ENCODE results near the gene ADGRV1. TPM values are rescaled to one million over a fixed set of nuclear protein-coding genes. Genes with fewer than 3 reads are reported as not detected.

Gene ADGRV1
- total and polyA plus RNA-seq, 2 donors, result 2.2 to 5.1 TPM

- no peak overlapping the region for H3K27ac ChIP-seq (ENCODE audit: low read depth in 1 of 2, low read length in 1 of 2)
- no peaks in the 10 kb centered on the region for H3K4me1 ChIP-seq (ENCODE audit: control insufficient read depth in 2 of 2, insufficient read depth in 2 of 2, low read length in 2 of 2)
- no peaks in the 10 kb centered on the region for H3K9me3 ChIP-seq (ENCODE audit: control insufficient read depth in 2 of 2, insufficient read depth in 1 of 2, low read length in 1 of 2)
- 6% methylated on average over 2 of the region's 2 CpGs for WGBS
- DNase-seq (ENCODE audit: low read depth in 6 of 9, low spot score in 9 of 9), result peak in 5 of 9 donors; percentile 3 to 28 (median 7)
- no peak overlapping the region for H3K4me3 ChIP-seq (ENCODE audit: low read length in 2 of 2)
- H3K27me3 ChIP-seq (ENCODE audit: control insufficient read depth in 2 of 2, insufficient read depth in 1 of 2, low read length in 1 of 2), result peaks cover 0 to 2% of the 10 kb centered on the region in 2 donors
- no peaks in the 10 kb centered on the region for H3K36me3 ChIP-seq (ENCODE audit: control insufficient read depth in 2 of 2, insufficient read depth in 2 of 2, low read length in 1 of 2)
Observed at GRCh38 chr5:90866333-90866732, 307.7 kb downstream of the ADGRV1 start.

GRCh38 chr5:90866915-90867731, 308.5 kb downstream of the ADGRV1 start:
- no peaks in the 10 kb centered on the region for H3K9me3 ChIP-seq (ENCODE audit: control insufficient read depth in 2 of 2, insufficient read depth in 1 of 2, low read length in 1 of 2)
- DNase-seq (ENCODE audit: low read depth in 6 of 9, low spot score in 9 of 9), result no peak
- no peaks in the 10 kb centered on the region for H3K4me1 ChIP-seq (ENCODE audit: control insufficient read depth in 2 of 2, insufficient read depth in 2 of 2, low read length in 2 of 2)
- H3K36me3 ChIP-seq (ENCODE audit: control insufficient read depth in 2 of 2, insufficient read depth in 2 of 2, low read length in 1 of 2), result no peaks in the 10 kb centered on the region
- H3K4me3 ChIP-seq (ENCODE audit: low read length in 2 of 2), result no peak overlapping the region
- WGBS, result 99% methylated on average over 5 of the region's 5 CpGs
- peaks cover 0 to 2% of the 10 kb centered on the region in 2 donors for H3K27me3 ChIP-seq (ENCODE audit: control insufficient read depth in 2 of 2, insufficient read depth in 1 of 2, low read length in 1 of 2)
- H3K27ac ChIP-seq (ENCODE audit: low read depth in 1 of 2, low read length in 1 of 2), result no peak overlapping the region

DNA sequence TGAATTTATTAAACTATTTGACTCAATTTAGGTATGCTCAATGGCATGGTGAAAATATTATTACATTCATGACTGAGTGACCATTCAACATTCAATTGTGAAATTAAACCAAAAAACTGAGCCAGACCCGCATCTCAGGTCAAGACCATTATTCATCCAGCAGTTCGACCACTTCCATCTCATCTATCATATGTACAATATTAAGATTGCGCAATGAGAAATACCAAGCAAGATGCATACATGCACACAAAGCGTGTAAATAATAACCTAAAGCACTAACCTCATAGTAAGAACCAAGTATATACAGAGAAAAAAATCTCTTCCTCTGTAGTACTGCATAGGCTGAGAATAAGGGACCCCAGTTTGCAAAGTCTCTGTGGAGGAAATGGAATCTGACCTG, 310.2 kb downstream of the ADGRV1 start:
- DNase-seq (ENCODE audit: low read depth in 6 of 9, low spot score in 9 of 9), result no peak
- Histone ChIP-seq H3K4me3 (ENCODE audit: low read length in 2 of 2) (no peak overlapping the region), H3K27ac (ENCODE audit: low read depth in 1 of 2, low read length in 1 of 2) (no peak overlapping the region), H3K4me1 (ENCODE audit: control insufficient read depth in 2 of 2, insufficient read depth in 2 of 2, low read length in 2 of 2) (peaks cover 2 to 8% of the 10 kb centered on the region in 2 donors), H3K36me3 (ENCODE audit: control insufficient read depth in 2 of 2, insufficient read depth in 2 of 2, low read length in 1 of 2) (no peaks in the 10 kb centered on the region), H3K27me3 (ENCODE audit: control insufficient read depth in 2 of 2, insufficient read depth in 1 of 2, low read length in 1 of 2) (peaks cover 0 to 2% of the 10 kb centered on the region in 2 donors), H3K9me3 (ENCODE audit: control insufficient read depth in 2 of 2, insufficient read depth in 1 of 2, low read length in 1 of 2) (no peaks in the 10 kb centered on the region)
- WGBS, result 95% methylated on average over 4 of the region's 4 CpGs

DNA sequence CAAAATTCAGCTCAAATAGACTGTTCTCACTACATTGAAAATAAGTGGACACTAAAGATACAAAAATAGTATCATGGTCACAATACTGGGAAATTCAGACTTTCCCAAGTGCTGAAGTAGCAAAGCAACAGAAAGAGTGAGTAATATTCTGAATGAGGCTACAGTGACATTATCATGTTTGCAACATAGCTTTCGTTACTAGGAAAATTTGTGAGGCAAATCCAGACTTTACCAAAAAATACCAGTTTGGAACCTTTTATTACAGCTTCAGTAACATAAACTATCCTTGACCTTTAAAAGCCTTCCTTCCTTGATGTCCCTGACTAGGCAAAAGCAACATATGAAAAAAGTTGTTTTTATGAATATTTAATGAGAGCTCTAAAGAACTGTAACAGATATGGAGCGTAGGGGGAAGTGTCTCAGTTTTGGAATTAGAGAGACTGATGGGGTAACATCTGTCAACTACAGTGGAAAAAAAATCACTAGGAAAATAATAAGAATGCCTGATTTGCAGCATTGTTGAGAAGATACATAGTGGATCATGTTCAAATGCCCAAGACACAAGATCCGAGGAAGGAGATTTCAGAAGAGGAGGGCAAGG, 312.9 kb downstream of the ADGRV1 start:
- no peak for DNase-seq (ENCODE audit: low read depth in 6 of 9, low spot score in 9 of 9)
- H3K9me3 ChIP-seq (ENCODE audit: control insufficient read depth in 2 of 2, insufficient read depth in 1 of 2, low read length in 1 of 2), result no peaks in the 10 kb centered on the region
- H3K27ac ChIP-seq (ENCODE audit: low read depth in 1 of 2, low read length in 1 of 2), result peak overlapping the region in 1 of 2 donors; percentile 11
- no peak overlapping the region for H3K4me3 ChIP-seq (ENCODE audit: low read length in 2 of 2)
- WGBS, result 94% methylated on average over 3 of the region's 3 CpGs
- peaks cover 5 to 8% of the 10 kb centered on the region in 2 donors for H3K4me1 ChIP-seq (ENCODE audit: control insufficient read depth in 2 of 2, insufficient read depth in 2 of 2, low read length in 2 of 2)
- H3K27me3 ChIP-seq (ENCODE audit: control insufficient read depth in 2 of 2, insufficient read depth in 1 of 2, low read length in 1 of 2), result peaks cover 0 to 2% of the 10 kb centered on the region in 2 donors
- H3K36me3 ChIP-seq (ENCODE audit: control insufficient read depth in 2 of 2, insufficient read depth in 2 of 2, low read length in 1 of 2), result no peaks in the 10 kb centered on the region

- peaks cover 5 to 8% of the 10 kb centered on the region in 2 donors for H3K4me1 ChIP-seq (ENCODE audit: control insufficient read depth in 2 of 2, insufficient read depth in 2 of 2, low read length in 2 of 2)
- 17% methylated on average over 3 of the region's 3 CpGs for WGBS
- no peaks in the 10 kb centered on the region for H3K36me3 ChIP-seq (ENCODE audit: control insufficient read depth in 2 of 2, insufficient read depth in 2 of 2, low read length in 1 of 2)
- no peak overlapping the region for H3K4me3 ChIP-seq (ENCODE audit: low read length in 2 of 2)
- no peak overlapping the region for H3K27ac ChIP-seq (ENCODE audit: low read depth in 1 of 2, low read length in 1 of 2)
- H3K27me3 ChIP-seq (ENCODE audit: control insufficient read depth in 2 of 2, insufficient read depth in 1 of 2, low read length in 1 of 2), result peaks cover 0 to 2% of the 10 kb centered on the region in 2 donors
- DNase-seq (ENCODE audit: low read depth in 6 of 9, low spot score in 9 of 9), result peak in 2 of 9 donors; percentile 7 to 28
- H3K9me3 ChIP-seq (ENCODE audit: control insufficient read depth in 2 of 2, insufficient read depth in 1 of 2, low read length in 1 of 2), result no peaks in the 10 kb centered on the region
Observed at GRCh38 chr5:90873033-90873517, 314.5 kb downstream of the ADGRV1 start.

DNA sequence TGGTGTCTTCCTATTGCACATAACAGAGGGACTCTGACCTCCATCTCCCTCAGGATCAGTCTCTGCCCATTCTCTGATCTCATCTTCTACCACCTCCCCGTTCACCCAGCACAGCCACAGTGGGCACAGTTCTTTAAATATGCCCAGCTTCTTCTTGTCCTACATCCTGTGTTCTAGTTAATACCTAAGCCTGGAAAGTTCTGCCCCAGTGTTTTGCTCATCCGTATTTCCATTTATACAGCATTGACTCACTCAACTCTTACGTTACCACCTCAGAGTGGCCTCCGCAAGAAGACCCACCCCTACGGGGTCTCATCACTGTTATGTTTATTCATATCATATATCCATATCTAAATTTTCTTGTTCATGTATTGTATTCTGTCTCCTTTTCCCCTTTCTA, 315.5 kb downstream of the ADGRV1 start:
- no peak overlapping the region for H3K4me3 ChIP-seq (ENCODE audit: low read length in 2 of 2)
- peaks cover 5 to 8% of the 10 kb centered on the region in 2 donors for H3K4me1 ChIP-seq (ENCODE audit: control insufficient read depth in 2 of 2, insufficient read depth in 2 of 2, low read length in 2 of 2)
- no peaks in the 10 kb centered on the region for H3K9me3 ChIP-seq (ENCODE audit: control insufficient read depth in 2 of 2, insufficient read depth in 1 of 2, low read length in 1 of 2)
- no peak for DNase-seq (ENCODE audit: low read depth in 6 of 9, low spot score in 9 of 9)
- H3K27ac ChIP-seq (ENCODE audit: low read depth in 1 of 2, low read length in 1 of 2), result no peak overlapping the region
- WGBS, result 98% methylated on average over 5 of the region's 5 CpGs
- H3K27me3 ChIP-seq (ENCODE audit: control insufficient read depth in 2 of 2, insufficient read depth in 1 of 2, low read length in 1 of 2), result peaks cover 0 to 2% of the 10 kb centered on the region in 2 donors
- H3K36me3 ChIP-seq (ENCODE audit: control insufficient read depth in 2 of 2, insufficient read depth in 2 of 2, low read length in 1 of 2), result no peaks in the 10 kb centered on the region

DNA sequence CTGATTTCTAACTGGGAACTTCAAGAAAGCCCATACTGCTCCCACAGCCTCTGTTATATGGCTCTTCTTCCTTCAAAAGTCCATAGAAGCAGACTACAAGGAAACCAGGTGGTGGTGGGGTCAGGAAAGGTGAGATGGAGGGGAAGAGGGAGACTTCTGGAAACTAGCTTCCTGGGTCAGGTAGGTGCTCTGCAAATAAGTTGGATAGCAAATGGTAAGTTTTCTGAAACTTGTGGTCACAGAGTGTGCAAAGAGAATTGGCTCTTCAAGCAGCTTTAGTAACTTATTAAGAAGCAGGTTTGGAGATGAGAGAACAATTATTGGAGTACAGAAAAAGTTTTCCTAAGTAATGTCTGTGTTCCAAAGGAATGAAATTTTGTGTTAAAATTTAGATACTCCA, 316.9 kb downstream of the ADGRV1 start:
- no peaks in the 10 kb centered on the region for H3K9me3 ChIP-seq (ENCODE audit: control insufficient read depth in 2 of 2, insufficient read depth in 1 of 2, low read length in 1 of 2)
- no peak overlapping the region for H3K4me3 ChIP-seq (ENCODE audit: low read length in 2 of 2)
- H3K4me1 ChIP-seq (ENCODE audit: control insufficient read depth in 2 of 2, insufficient read depth in 2 of 2, low read length in 2 of 2), result peaks cover 5 to 8% of the 10 kb centered on the region in 2 donors
- no peak for DNase-seq (ENCODE audit: low read depth in 6 of 9, low spot score in 9 of 9)
- no peaks in the 10 kb centered on the region for H3K27me3 ChIP-seq (ENCODE audit: control insufficient read depth in 2 of 2, insufficient read depth in 1 of 2, low read length in 1 of 2)
- no peaks in the 10 kb centered on the region for H3K36me3 ChIP-seq (ENCODE audit: control insufficient read depth in 2 of 2, insufficient read depth in 2 of 2, low read length in 1 of 2)
- no peak overlapping the region for H3K27ac ChIP-seq (ENCODE audit: low read depth in 1 of 2, low read length in 1 of 2)

- Histone ChIP-seq H3K9me3 (ENCODE audit: control insufficient read depth in 2 of 2, insufficient read depth in 1 of 2, low read length in 1 of 2) (no peaks in the 10 kb centered on the region), H3K4me3 (ENCODE audit: low read length in 2 of 2) (no peak overlapping the region), H3K27me3 (ENCODE audit: control insufficient read depth in 2 of 2, insufficient read depth in 1 of 2, low read length in 1 of 2) (no peaks in the 10 kb centered on the region), H3K4me1 (ENCODE audit: control insufficient read depth in 2 of 2, insufficient read depth in 2 of 2, low read length in 2 of 2) (peaks cover 5 to 8% of the 10 kb centered on the region in 2 donors), H3K36me3 (ENCODE audit: control insufficient read depth in 2 of 2, insufficient read depth in 2 of 2, low read length in 1 of 2) (no peaks in the 10 kb centered on the region), H3K27ac (ENCODE audit: low read depth in 1 of 2, low read length in 1 of 2) (no peak overlapping the region)
- WGBS, result 97% methylated on average over 1 of the region's 1 CpG
- DNase-seq (ENCODE audit: low read depth in 6 of 9, low spot score in 9 of 9), result no peak
Observed at GRCh38 chr5:90876366-90876765, 317.8 kb downstream of the ADGRV1 start.

- DNase-seq (ENCODE audit: low read depth in 6 of 9, low spot score in 9 of 9), result no peak
- 96% methylated on average over 2 of the region's 2 CpGs for WGBS
- Histone ChIP-seq H3K4me1 (ENCODE audit: control insufficient read depth in 2 of 2, insufficient read depth in 2 of 2, low read length in 2 of 2) (peaks cover 5 to 8% of the 10 kb centered on the region in 2 donors), H3K9me3 (ENCODE audit: control insufficient read depth in 2 of 2, insufficient read depth in 1 of 2, low read length in 1 of 2) (no peaks in the 10 kb centered on the region), H3K4me3 (ENCODE audit: low read length in 2 of 2) (no peak overlapping the region), H3K36me3 (ENCODE audit: control insufficient read depth in 2 of 2, insufficient read depth in 2 of 2, low read length in 1 of 2) (no peaks in the 10 kb centered on the region), H3K27ac (ENCODE audit: low read depth in 1 of 2, low read length in 1 of 2) (no peak overlapping the region), H3K27me3 (ENCODE audit: control insufficient read depth in 2 of 2, insufficient read depth in 1 of 2, low read length in 1 of 2) (no peaks in the 10 kb centered on the region)
Observed at GRCh38 chr5:90877049-90877448, 318.5 kb downstream of the ADGRV1 start.
